Measurements from ENCODE around the gene SCAF8.

SCAF8 gene

DNA sequence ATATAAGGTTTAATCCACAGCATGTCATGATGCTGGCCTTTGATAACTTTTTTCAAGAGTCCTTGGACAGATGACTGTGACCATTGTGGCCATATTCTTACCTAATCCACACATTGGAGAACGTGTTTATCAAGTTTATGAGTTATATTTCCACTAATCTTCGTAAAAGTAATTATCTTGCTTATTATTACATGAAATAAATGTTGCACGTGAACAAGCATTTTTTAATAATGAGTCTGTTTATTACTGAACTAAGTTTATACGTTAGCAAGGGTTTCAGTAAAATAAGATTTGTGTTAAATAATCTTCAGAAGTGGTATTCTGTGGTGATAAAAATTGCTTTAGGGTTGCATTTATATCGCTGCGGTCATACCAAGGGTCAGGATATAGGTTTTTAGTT, 107.1 kb downstream of the SCAF8 start:
- no peak for DNase-seq

DNA sequence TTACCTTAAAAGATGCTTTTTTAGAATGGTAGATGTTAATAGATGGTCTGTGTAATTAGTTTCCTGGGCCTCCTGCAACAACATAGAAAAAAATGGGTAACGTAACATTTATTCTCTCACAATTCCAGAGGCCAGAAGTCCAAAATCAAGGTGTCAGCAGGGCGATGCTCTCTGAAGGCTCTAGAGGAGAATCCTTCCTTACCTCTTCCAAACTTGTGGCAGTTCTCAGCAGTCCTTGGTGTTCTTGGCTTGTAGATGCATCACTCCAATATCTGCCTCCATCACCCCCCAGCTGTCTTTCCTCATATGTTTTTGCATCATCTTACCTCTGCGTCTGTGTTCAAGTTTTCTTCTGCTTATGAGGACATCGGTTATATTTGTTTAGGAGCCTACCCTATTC, 107.9 kb downstream of the SCAF8 start:
- DNase-seq, result no peak

DNA sequence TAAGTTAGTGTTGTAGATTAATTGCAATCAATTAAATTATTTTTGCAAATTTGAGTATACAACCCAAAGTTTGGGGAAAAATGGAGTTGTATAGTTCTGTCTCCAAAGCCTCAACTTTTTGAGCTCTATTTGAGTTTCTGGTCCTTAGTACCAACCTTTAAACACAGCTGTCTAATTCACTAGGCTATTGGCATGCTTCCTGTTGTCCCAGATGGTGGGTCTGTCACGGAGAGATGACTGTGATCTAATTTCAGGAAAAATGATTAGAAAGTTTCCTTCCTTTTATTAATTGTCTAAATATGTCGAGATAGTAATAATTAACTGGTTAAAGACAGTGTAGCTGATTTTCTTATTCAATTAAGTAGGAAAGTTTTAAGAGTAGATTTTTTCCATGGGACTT, 109.6 kb downstream of the SCAF8 start:
- no peak for DNase-seq

DNA sequence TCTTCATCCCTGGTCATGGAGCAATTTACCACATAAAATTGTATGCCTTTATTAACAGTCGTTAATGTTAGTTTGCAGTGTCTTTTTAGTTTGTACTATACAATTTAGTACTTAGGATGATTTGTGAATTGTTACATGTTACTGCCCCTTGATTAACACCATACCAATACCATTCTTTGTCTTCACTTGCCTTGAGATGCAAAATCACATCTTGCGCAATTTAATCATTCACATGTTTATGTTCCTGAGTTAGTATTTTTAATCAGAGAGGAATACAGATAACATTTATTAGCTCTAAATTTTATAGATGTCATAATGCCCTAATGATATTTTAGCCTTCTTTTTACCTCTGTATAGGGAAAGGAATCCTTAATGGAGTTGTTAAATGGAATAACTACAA, 114.1 kb downstream of the SCAF8 start:
- no peak for DNase-seq

DNA sequence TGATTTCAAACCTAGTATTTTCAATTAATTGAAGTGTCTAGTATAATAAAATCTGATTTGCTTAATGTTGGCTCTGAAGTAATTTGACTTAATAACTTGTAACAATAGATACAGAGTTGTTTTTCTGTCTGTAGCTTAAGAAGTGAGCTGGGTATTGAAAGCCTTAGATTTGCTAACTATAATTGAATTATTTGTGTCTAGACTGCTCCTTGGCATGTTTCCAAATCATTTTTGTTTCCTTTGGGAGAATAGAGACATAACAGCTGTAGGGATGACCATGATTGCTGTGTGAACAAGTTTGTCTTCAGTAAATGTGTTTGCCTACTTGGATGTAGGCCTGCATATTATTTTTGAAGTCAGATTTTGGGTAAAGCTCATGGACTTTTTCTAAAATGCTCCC, 115.4 kb downstream of the SCAF8 start:
- peak; percentile 85 for DNase-seq

DNA sequence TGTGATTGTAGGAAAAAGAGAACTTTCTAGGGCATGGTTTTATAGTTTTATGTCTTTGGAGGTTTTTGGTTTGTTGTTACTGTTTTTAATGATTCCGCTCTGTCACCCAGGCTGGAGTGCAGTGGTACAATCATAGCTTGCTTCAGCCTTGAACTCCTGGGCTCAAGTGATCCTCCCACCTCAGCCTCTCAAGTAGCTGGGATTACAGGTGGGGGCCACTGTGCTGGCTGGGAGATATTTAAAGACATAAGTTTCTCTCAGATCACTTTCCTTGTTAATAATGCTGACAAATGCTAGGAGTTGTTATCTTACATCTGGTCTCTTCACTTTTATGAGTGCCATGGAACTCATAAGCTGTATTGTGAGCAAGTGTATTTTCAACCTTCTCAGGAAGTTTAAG, 116.3 kb downstream of the SCAF8 start:
- DNase-seq, result no peak

DNA sequence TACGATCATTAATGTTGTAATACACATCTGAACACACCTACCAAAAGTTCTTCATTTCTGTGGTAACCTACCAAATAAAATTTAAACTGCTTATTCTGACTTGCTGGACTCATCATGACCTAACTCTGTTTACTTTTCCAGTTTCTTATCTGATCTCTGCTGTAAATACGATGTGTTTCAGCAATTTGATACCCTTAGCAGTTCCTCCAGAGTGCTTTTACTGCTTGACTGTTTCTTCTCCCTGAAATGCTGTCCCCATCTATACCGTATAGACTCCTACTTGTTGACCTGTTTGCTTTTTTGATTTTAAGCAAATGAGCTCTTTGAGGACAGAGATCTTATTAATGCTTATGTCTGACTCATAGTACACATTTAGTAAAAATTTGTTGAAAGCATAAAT, 119.5 kb downstream of the SCAF8 start:
- no peak for DNase-seq

DNA sequence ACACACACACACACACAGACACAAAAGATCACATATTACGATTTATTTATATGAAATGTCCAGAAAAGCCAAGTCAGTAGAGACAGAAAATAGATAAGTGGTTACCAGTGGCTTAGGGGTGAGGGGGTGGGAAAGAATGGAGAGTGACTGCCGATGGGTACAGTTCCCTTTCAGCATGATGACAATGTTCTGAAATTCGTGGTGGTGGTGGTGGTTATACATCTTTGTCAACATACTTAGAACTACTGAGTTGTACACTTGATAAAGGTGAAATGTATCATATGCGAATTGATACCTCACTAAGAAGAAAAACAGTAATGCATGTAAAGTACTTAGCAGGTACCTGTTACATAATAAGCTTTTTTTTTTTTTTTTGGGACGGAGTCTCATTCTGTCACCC, 124.3 kb downstream of the SCAF8 start:
- no peak for DNase-seq

DNA sequence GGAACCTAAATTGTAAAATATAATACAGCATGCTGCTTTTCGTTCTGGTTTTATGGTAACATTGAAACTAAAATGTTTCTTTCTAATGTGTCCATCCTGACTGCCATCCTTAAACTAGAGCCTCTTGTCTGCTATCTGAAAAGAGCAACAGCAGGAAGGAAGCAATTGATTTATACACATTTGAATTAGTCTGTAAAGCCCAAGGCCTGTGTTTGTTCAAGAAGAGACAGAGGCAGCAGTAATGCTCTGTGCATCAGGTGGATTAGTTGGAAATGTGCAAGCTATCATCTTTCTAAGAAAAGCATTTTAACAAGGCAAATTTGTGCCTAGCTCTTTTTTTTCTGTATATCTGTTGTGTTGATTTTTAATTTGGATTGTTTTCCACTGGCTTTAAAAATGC, 128.6 kb downstream of the SCAF8 start:
- no peak for DNase-seq

DNA sequence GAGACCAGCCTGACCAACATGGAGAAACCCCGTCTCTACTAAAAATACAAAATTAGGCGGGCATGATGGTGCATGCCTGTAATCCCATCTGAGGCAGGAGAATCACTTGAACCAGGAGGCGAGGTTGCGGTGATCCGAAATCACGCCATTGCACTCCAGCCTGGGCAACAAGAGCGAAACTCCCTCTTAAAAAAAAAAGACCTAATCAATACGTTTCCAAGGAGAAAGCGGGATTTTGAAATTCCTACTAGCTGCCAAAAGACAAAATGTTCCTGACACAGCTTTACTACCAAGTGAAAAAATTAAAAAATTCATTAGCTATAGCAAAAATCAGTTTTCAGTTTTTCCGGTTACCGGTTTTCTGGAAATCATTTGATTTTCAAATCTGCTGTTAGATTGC, 129.3 kb downstream of the SCAF8 start:
- DNase-seq, result no peak

DNA sequence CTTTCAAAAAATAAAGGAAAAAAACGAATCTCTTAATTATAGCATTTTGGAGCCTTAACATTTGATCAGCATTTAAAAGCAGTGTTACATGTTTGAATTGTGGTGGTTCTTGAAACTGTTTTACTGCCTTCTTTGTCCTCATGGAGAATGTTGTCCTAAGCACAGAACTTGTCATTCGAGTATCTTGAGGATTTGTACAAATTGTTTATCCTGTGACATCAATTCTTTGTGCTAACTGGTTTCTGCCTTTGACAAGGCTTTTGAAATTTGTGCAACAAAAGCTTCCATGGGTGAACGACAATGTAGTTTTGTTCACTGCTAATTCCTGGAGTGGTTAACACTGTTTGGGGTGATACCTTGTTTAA, 130.8 kb downstream of the SCAF8 start:
- DNase-seq, result no peak

DNA sequence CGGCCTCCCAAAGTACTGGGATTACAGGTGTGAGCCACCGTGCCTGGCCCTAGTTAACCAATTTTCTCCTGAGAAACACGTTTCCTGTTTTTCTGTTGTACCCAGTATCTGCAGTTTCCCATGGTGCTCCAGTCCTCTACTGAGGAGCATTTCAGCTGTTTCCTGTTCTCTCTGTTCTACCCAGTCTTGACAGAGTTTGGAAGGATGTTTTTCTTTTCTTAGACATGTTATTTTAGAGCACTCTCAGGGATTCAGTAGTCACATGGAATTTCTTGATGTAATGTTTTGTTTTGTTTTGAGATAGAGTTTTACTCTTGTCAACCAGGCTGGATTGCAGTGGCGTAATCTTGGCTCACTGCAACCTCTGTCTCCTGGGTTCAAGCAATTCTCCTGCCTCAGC, 132.1 kb downstream of the SCAF8 start:
- DNase-seq, result no peak

DNA sequence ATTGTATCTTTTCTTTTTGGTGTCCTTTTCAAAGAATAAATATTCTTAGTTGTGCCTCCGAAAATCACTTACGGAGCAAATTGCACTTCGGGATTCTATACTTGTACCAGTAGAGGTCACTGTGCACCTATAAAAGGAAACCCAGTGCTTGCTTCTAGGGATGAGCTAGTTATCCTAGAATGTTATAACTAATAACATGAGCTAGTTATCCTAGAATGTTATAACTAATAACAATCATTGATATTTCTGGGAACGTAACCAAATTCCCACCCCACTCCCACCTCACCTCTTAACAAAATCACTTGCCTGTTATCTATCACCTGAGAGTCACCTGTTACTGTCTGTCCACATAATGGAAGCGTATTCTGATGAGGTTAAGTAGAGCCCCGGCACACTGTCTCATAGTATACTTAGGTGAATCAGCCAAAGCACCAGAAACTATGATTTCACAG, 135.0 kb downstream of the SCAF8 start:
- DNase-seq, result peak; percentile 51

DNA sequence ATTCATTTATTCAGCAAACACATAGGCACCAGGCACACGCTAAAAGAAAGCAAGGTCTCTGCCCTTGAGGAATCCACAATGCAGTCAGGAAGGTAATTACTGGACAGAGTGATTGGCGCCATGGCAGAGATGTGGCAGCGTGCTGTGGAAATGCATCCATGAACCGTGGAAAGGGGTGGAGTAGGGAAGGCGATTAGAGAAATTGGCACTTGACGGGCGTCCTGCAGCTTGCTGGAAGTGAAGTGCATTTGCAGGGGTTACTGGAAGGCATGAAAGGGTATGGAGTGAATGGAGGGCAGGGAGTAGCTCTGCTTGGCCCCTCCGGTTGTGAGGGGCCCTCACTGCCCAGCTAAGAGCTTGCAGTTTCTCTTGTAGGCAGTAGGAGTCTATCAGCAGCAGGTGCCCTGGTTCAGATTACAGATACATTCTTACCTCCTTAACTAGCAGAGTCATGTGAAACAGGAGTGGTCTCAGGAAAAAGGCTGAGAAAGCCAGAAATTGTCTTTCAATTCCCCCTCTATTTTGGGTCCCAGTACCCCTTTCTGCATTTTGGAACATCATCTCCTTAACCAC, 139.4 kb downstream of the SCAF8 start:
- DNase-seq, result peak; percentile 40

DNA sequence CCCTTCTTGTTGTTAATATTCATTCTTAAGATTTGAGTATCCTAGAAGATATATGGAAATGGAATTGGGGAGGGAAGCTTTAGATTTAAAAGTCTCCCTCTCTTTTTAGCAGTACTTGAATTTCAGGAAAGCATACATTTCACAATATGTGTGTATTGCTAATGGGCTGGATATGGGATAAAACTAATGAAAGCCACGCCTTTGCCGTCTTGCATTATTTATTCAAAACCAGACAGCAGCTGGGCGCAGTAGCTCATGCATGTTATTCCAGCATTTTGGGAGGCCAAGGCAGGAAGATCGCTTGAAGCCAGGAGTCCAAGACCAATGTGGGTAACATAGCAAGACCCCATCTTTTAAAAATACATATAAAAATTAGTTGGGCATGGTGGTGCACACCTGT, 140.3 kb downstream of the SCAF8 start:
- no peak for DNase-seq

DNA sequence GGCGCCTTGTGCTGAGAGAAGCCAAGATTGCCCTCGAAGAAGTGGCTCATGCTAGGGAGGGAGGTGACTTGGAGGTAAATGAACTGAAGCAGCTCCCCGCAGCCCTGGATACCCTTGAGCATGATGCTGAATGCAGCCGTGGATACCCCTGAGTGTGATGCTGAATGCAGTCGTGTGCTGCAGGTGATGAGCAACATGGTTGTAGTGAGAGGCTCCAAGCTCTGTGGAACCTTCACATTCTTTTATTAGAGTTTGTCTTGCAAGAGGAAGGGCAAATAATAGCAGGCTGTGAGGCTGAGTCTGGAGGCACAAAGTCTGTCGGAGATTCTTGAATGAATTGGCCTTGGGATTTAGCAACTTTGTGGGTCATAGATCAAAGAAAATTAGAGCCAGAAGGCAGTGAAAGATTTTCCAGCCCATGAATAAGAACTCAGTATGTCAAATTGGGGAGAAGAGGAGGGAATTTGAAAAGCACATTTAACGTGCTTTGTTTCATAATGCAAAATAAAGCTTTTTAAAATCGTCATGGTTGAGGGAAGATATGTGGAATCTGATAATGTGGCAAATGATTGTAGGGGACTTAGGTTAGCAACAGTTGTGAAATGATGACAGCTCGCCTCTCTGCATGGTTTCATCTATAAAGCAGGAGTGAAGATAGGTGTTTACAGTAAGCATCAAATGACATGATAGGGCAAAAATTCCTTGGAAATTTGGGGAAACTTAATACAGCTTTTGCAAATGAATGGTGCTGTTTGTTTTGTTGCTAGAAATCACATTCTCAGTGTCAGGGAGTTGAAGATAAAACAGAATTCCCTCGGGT, 141.8 kb downstream of the SCAF8 start:
- no peak for DNase-seq

DNA sequence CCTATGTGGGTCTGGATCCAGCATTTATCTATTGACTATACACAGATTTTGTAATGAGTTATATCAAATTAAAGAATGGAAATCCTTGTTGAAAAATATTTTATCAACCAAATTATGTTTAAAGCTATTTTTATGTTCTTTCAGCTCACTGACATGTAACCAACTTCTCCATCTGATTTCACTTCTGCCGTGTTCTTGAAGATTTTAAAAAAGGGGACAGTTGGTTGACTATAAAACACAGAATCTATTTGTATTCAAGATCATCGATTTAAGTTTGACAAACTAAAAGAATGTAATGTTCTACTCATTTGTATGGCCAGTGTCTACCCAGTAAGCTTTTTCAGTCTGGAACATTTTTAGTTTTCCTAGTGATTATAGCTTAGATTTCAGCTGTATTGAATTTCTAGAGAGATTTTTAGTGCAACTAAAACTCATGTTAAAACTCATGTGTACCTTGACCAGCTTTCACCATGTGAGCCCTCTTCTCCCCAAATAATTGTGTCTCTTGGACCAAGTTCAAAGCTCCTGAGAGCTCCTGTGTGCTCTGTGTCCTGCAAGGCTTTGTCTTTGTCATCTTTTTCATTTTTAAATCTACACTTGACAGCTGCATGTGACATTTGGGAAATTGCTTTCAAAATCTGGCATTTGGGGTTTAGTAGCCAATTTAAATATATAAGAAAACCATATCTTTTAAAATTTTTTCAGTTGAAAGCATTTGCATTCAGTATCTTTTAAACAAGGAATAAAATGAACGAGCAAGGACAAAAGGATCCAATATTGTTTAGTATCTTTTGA, 143.5 kb downstream of the SCAF8 start:
- no peak for DNase-seq

DNA sequence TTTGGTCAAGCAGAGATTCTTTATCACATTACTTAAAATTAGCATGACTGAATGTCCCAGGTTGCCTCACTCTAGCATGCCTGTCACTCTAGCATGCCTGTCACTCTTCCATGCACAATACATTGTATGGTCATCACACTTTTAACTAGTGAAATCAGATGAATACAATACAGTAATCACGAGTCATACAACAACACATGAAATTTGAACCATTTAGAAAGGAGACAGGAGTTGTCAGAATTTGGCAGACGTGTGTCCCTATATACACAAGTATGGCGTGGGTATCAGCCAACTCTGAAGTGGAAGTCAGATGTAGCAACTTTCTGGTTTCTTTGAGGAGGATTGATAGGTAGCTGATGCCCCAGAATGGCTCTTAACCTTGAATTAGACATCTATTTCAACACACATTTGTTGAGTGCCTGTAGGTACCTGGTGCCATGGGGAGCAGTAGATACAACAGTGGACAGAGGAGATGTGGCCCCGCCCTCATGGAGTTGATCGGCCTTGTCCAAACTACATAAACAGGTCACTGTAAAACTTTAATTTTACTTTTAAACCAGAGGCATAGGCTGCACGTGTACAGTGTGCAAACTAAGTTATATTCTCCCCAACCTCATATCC, 145.8 kb downstream of the SCAF8 start:
- no peak for DNase-seq

DNA sequence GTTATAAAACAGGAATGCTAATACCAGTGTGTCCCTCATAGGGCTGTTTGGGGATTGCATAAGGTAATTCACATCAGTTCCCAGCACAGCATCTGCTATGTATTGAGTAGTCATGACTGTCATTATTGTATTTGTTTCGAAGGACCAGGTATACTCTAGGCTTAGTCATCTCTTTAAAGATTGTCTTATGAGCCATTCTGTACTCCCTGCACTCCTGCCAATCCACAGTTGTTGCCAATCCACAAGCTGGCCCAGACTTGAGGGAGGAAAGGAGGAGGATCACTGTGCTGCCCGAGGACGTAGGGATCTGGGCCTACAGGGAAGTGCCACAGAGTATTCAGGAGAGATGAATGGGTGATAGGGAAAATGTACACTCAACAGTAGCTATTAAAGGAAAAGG, 148.9 kb downstream of the SCAF8 start:
- DNase-seq, result no peak
